Neuron (in vitro differentiated cells): Measurements from ENCODE around the gene PROK2.

Experiments
- H2AFZ ChIP-seq: one replicate; pipeline ENCODE4 v1.6.1; 2013; ENCODE audit warnings: low read depth, mild to moderate bottlenecking, inconsistent platforms, low read length, moderate library complexity
- H3K27me3 ChIP-seq: one replicate; pipeline ENCODE4 v1.6.1; 2013; ENCODE audit warnings: low read length; ENCODE audit not compliant: insufficient read depth
- H3K36me3 ChIP-seq: one replicate; pipeline ENCODE4 v1.6.1; 2013; ENCODE audit warnings: low read length; ENCODE audit not compliant: insufficient read depth
- H3K4me1 ChIP-seq: one replicate; pipeline ENCODE4 v1.6.1; 2013; ENCODE audit warnings: low read length; ENCODE audit not compliant: insufficient read depth
- H3K4me3 ChIP-seq: 2 replicates; pipeline ENCODE4 v1.5.1; 2013; ENCODE audit warnings: mild to moderate bottlenecking, low read length, moderate library complexity
- H3K9me3 ChIP-seq: one replicate; pipeline ENCODE4 v1.6.1; 2013; ENCODE audit warnings: low read length

The PROK2 gene

DNA sequence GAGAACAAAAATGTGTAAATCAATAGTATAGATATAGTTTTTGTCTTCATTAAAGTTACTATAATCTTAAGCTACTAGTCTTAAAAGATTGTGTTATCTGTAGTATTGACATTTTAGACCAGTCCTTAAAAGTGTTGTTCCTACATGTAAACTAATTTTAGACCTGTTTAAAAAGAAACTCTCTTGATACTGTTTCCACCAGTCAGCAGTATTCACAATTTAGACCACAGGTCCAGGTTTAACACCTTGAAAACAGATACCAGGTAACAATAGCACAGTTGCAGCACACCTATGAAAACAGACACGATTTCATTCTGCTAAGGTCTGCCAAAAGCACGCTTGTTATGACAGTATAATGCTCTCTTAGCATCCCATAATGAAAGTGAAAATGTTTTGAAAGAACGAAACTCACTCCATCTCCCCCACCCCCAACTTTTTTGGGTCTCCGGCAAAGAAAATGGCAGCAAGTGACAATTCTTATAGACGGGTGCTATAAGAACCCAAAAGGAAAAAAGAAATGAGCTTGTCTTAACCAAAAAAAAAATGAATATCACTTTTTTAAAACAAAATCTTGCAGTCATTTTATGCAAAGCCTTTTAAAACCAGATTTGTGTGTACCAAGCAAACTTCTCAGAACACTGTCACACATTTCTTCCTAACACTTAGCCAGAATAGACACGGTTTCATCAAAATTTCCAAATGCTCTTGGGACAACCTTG lies 61.3 kb downstream of the PROK2 start:
- Histone ChIP-seq H3K4me3 (peak overlapping the region; percentile 57), H3K9me3 (no peaks in the 10 kb centered on the region), H2AFZ (no peak overlapping the region), H3K36me3 (no peaks in the 10 kb centered on the region), H3K4me1 (peaks cover 17% of the 10 kb centered on the region), H3K27me3 (peaks cover 21% of the 10 kb centered on the region)

DNA sequence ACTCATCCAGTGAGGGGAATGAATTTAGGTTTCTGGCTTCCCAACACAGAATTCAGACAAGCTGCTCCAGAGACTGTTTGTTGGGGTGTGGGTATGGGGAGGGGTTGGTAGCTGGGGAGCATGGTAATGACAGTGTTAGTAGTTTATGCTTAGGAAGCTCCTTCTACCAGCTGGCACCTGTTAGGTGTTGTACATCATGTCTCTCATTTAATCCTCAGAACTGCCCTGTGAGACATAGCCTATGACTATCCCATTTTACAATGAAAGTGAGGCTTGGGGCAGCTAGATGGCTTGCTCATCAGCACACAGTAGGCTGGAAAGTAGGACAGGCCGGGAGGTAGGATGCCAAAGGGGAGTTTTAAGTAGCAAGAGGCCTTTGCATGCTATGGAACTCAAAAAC lies 62.3 kb downstream of the PROK2 start:
- H3K36me3 ChIP-seq = no peaks in the 10 kb centered on the region
- H3K9me3 ChIP-seq = no peaks in the 10 kb centered on the region
- peaks cover 13% of the 10 kb centered on the region for H3K4me1 ChIP-seq
- no peak overlapping the region for H2AFZ ChIP-seq
- H3K27me3 ChIP-seq = peaks cover 21% of the 10 kb centered on the region
- no peak overlapping the region for H3K4me3 ChIP-seq
